ENCODE results near the gene TBR1.

GRCh38 chr2:161426922-161427663, 11.0 kb downstream of the TBR1 start:
- no peak for TF ChIP-seq YY1 (IDR thresholded peaks at IDR 0.05; ENCODE audit: low read depth, low read length)
- TF ChIP-seq CEBPB (IDR thresholded peaks at IDR 0.05; ENCODE audit: borderline replicate concordance in 1 of 2, low read depth in 2 of 2, low read length in 2 of 2), result no peak

Data from GM12878 (cell line).